IMR-90 (cell line): ENCODE measurements around the gene GLT1D1. TPM values are rescaled to one million over a fixed set of nuclear protein-coding genes. Genes with fewer than 3 reads are reported as not detected.

Experiments used
- ATAC-seq: fragments of 200-7000 bp; cut with Tn5 transposase; 2 replicates; pipeline ENCODE4 v1.9.1; 2020; ENCODE audit warnings: low read depth, mild to moderate bottlenecking, moderate library complexity
- BruUV-seq: library from RNA; stranded (reverse); fragments of 400-500 nt; replicated peaks from 2 replicates; lab custom pipeline; 2021; lab: Mats Ljungman, UMichigan
- CTCF ChIA-PET: fragments of 300-600 bp; formaldehyde crosslinking; extraction: SDS; loops from one replicate; lab custom pipeline; 2021; ENCODE audit warnings: antibody characterized with exemption; lab: Yijun Ruan, JAX
- POLR2A ChIA-PET: fragments of 300-600 bp; sonication (Branson Sonifier 250); formaldehyde crosslinking; loops from one replicate; lab custom pipeline; 2022; ENCODE audit warnings: antibody characterized with exemption; ENCODE audit not compliant: unreplicated experiment; lab: Charles Lee
- DNase-seq: peaks from one replicate; pipeline ENCODE4 v3.0.0; 2013
- H2AFZ ChIP-seq: replicated peaks from 2 replicates; pipeline ENCODE3; 2013; ENCODE audit warnings: low read length, mild to moderate bottlenecking; ENCODE audit not compliant: poor library complexity
- H2AK5ac ChIP-seq: 2 replicates; pipeline ENCODE4 v1.6.1; 2013; ENCODE audit warnings: low read depth, low read length, inconsistent platforms
- H2AK9ac ChIP-seq: replicated peaks from 2 replicates; pipeline ENCODE3; 2013; ENCODE audit warnings: mild to moderate bottlenecking, low read depth, low read length, moderate library complexity; ENCODE audit not compliant: poor library complexity
- H2BK120ac ChIP-seq: 2 replicates; pipeline ENCODE4 v1.6.1; 2013; ENCODE audit warnings: low read depth, low read length, inconsistent platforms
- H2BK15ac ChIP-seq: 3 replicates; pipeline ENCODE4 v1.6.1; 2013; ENCODE audit warnings: low read depth, low read length, inconsistent platforms
- H2BK20ac ChIP-seq: 2 replicates; pipeline ENCODE4 v1.6.1; 2013; ENCODE audit warnings: low read depth, mild to moderate bottlenecking, inconsistent platforms, low read length, moderate library complexity
- H2BK5ac ChIP-seq: 2 replicates; pipeline ENCODE4 v1.6.1; 2013; ENCODE audit warnings: mild to moderate bottlenecking, low read depth, low read length, inconsistent platforms; ENCODE audit not compliant: poor library complexity, severe bottlenecking
- H3K14ac ChIP-seq: replicated peaks from 2 replicates; pipeline ENCODE4 v1.6.1; 2013; ENCODE audit warnings: low read depth, low read length, inconsistent platforms
- H3K18ac ChIP-seq: 2 replicates; pipeline ENCODE4 v1.6.1; 2013; ENCODE audit warnings: low read depth, low read length, control low read depth
- H3K23ac ChIP-seq: 2 replicates; pipeline ENCODE4 v1.6.1; 2013; ENCODE audit warnings: low read depth, low read length, inconsistent platforms
- H3K27ac ChIP-seq: 2 replicates; pipeline ENCODE4 v1.5.1; 2013; ENCODE audit warnings: mild to moderate bottlenecking, control low read depth, low read length; ENCODE audit not compliant: insufficient read depth
- H3K27me3 ChIP-seq: 2 replicates; pipeline ENCODE4 v1.6.1; 2013; ENCODE audit warnings: low read length; ENCODE audit not compliant: control insufficient read depth, insufficient read depth
- H3K36me3 ChIP-seq: 2 replicates; pipeline ENCODE4 v1.6.1; 2013; ENCODE audit warnings: low read length, mixed read lengths; ENCODE audit not compliant: control insufficient read depth, insufficient read depth
- H3K4ac ChIP-seq: 2 replicates; pipeline ENCODE4 v1.6.1; 2013; ENCODE audit warnings: low read depth, low read length, inconsistent platforms
- H3K4me1 ChIP-seq: 2 replicates; pipeline ENCODE4 v1.6.1; 2013; ENCODE audit warnings: low read length, mixed read lengths; ENCODE audit not compliant: control insufficient read depth, insufficient read depth
- H3K4me2 ChIP-seq: 2 replicates; pipeline ENCODE4 v1.6.1; 2013; ENCODE audit warnings: low read depth, mild to moderate bottlenecking, control low read depth, low read length, moderate library complexity
- H3K4me3 ChIP-seq: 2 replicates; pipeline ENCODE4 v1.5.1; 2013; ENCODE audit warnings: low read depth, mild to moderate bottlenecking, control low read depth, low read length, moderate library complexity; ENCODE audit not compliant: insufficient read depth
- H3K56ac ChIP-seq: 2 replicates; pipeline ENCODE4 v1.6.1; 2013; ENCODE audit warnings: low read length, inconsistent platforms; ENCODE audit not compliant: insufficient read depth; ENCODE audit errors: extremely low read depth
- H3K79me1 ChIP-seq, 2 experiments: 2 replicates each; pipeline ENCODE4 v1.6.1; 2013; ENCODE audit warnings: low read length in 2 of 2, inconsistent platforms in 1 of 2, low read depth in 1 of 2
- H3K9ac ChIP-seq: 2 replicates; pipeline ENCODE4 v1.6.1; 2013; ENCODE audit warnings: low read depth, low read length, control low read depth
- H3K9me1 ChIP-seq: 2 replicates; pipeline ENCODE4 v1.6.1; 2013; ENCODE audit warnings: low read length, inconsistent platforms; ENCODE audit not compliant: insufficient read depth
- H3K9me3 ChIP-seq: 2 replicates; pipeline ENCODE4 v1.6.1; 2013; ENCODE audit warnings: low read length; ENCODE audit not compliant: control insufficient read depth, insufficient read depth
- H4K20me1 ChIP-seq: 2 replicates; pipeline ENCODE4 v1.6.1; 2013; ENCODE audit warnings: low read length, inconsistent platforms; ENCODE audit not compliant: insufficient read depth
- H4K5ac ChIP-seq: 2 replicates; pipeline ENCODE4 v1.6.1; 2013; ENCODE audit warnings: mild to moderate bottlenecking, low read depth, low read length, control low read depth
- H4K8ac ChIP-seq, 2 experiments: 2 replicates each; pipeline ENCODE4 v1.6.1; 2013; ENCODE audit warnings: low read depth in 2 of 2, low read length in 2 of 2, control low read depth in 1 of 2, inconsistent platforms in 1 of 2
- H4K91ac ChIP-seq: 2 replicates; pipeline ENCODE4 v1.6.1; 2013; ENCODE audit warnings: low read depth, low read length, inconsistent platforms; ENCODE audit not compliant: insufficient read depth
- MAFK ChIP-seq: IDR thresholded peaks from 2 replicates; pipeline ENCODE4 v1.6.1; 2012; ENCODE audit warnings: low read depth, low read length, improper control_type of control experiment
- MAZ ChIP-seq: IDR thresholded peaks from 2 replicates; pipeline ENCODE4 v1.6.1; 2012; ENCODE audit warnings: low read depth, mild to moderate bottlenecking, low read length, improper control_type of control experiment, moderate library complexity, borderline replicate concordance
- NFE2L2 ChIP-seq: fragments of 150-350 bp; IDR thresholded peaks from 2 replicates; pipeline ENCODE4 v1.6.1; 2016; ENCODE audit warnings: low read depth, mild to moderate bottlenecking, low read length
- RCOR1 ChIP-seq: IDR thresholded peaks from 2 replicates; pipeline ENCODE4 v1.6.1; 2012; ENCODE audit warnings: mild to moderate bottlenecking, low read length, improper control_type of control experiment; ENCODE audit not compliant: insufficient replicate concordance
- WGBS, 2 experiments: methylation state at CpG; one replicate each; pipeline versions ENCODE4 v1.1.5 to v1.1.7; 2013; ENCODE audit warnings: missing lambda C conversion rate in 2 of 2; ENCODE audit not compliant: insufficient read length in 1 of 2; ENCODE audit errors: extremely low coverage in 2 of 2; 5-methylcytosine and 5-hydroxymethylcytosine counted together
- dilution Hi-C: fragments of 300-500 bp; cut with HindIII; formaldehyde crosslinking; loops from one replicate; pipeline ENCODE4 v1.14.3; 2018; ENCODE audit warnings: low sequenced_read_pairs; ENCODE audit not compliant: unreplicated experiment
- in situ Hi-C: fragments of 300-500 bp; cut with MboI; formaldehyde crosslinking; loops from 3 replicates; pipeline ENCODE4 v1.14.3; 2019; ENCODE audit warnings: low sequenced_read_pairs, inconsistent platforms, mixed read lengths
- intact Hi-C: fragments of 100-400 bp; cut with micrococcal nuclease; formaldehyde crosslinking; loops from 2 replicates; pipeline ENCODE4 v1.10.0; 2022
- polyA plus RNA-seq, 3 experiments: library from polyadenylated mRNA; depleted of rRNA; stranded (reverse); fragments of >200 nt; gene quantifications; 2 replicates each; pipeline ENCODE4 v1.2.3, GENCODE V29; 2012; ENCODE audit warnings: low replicate concordance in 1 of 3
- total RNA-seq: library from RNA; depleted of rRNA; stranded (reverse); fragments of >200 nt; gene quantifications from 2 replicates; pipeline ENCODE4 v1.2.3, GENCODE V29; 2012
- TF ChIP-seq, protein P1 (sequence below): conservative IDR thresholded peaks from 2 replicates; pipeline ENCODE4 v1.5.1; 2012; ENCODE audit warnings: mild to moderate bottlenecking, low read depth, low read length, improper control_type of control experiment
- TF ChIP-seq, protein P2 (sequence below): fragments of 150-350 bp; IDR thresholded peaks from 2 replicates; pipeline ENCODE4 v1.6.1; 2016; ENCODE audit warnings: low read depth, mild to moderate bottlenecking, low read length, moderate library complexity, borderline replicate concordance

The GLT1D1 gene
- total and polyA plus RNA-seq, 2 of the 4 experiments (the other 2 are of a cell fraction), result not detected

DNA sequence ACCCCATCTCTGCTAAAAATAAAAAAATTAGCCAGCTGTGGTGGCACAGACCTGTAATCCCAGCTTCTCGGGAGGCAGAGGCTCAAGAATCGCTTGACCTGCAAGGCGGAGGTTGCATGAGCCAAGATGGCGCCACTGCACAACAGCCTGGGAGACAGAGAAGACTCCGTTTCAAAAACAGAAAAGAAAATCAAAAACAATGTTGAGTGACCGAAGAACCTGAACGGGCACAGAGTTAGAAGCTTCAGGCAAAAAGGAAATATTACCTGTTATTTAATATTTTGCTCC lies 3.5 kb downstream of the GLT1D1 start:
- Histone ChIP-seq H3K27ac (no peak overlapping the region), H2AK5ac (no peak overlapping the region), H3K4me3 (no peak overlapping the region), H2BK120ac (no peak overlapping the region), H3K36me3 (no peaks in the 10 kb centered on the region), H3K9me3 (peaks cover 16% of the 10 kb centered on the region), H3K79me1 (no peaks in the 10 kb centered on the region), H2BK15ac (no peak overlapping the region), H2BK5ac (no peak overlapping the region), H3K9me1 (no peaks in the 10 kb centered on the region), H2AFZ (no peak overlapping the region), H3K56ac (no peak overlapping the region), H4K5ac (no peak overlapping the region), H3K4me2 (no peak overlapping the region), H3K23ac (no peak overlapping the region), H4K8ac (no peak overlapping the region), H3K4ac (no peak overlapping the region), H3K27me3 (no peaks in the 10 kb centered on the region), H3K14ac (no peak overlapping the region), H3K4me1 (no peaks in the 10 kb centered on the region), H3K18ac (no peak overlapping the region), H3K9ac (no peak overlapping the region), H2AK9ac (no peak overlapping the region), H2BK20ac (no peak overlapping the region), H4K91ac (no peak overlapping the region), H4K20me1 (no peaks in the 10 kb centered on the region)
- ChIA-PET POLR2A (no interaction called here), CTCF (no interaction called here)
- intact Hi-C loops (no loop called here), in situ Hi-C loops (no loop called here), dilution Hi-C loops (no loop called here)
- TF ChIP-seq, protein P1, sequence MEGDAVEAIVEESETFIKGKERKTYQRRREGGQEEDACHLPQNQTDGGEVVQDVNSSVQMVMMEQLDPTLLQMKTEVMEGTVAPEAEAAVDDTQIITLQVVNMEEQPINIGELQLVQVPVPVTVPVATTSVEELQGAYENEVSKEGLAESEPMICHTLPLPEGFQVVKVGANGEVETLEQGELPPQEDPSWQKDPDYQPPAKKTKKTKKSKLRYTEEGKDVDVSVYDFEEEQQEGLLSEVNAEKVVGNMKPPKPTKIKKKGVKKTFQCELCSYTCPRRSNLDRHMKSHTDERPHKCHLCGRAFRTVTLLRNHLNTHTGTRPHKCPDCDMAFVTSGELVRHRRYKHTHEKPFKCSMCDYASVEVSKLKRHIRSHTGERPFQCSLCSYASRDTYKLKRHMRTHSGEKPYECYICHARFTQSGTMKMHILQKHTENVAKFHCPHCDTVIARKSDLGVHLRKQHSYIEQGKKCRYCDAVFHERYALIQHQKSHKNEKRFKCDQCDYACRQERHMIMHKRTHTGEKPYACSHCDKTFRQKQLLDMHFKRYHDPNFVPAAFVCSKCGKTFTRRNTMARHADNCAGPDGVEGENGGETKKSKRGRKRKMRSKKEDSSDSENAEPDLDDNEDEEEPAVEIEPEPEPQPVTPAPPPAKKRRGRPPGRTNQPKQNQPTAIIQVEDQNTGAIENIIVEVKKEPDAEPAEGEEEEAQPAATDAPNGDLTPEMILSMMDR, result no peak
- TF ChIP-seq RCOR1 (no peak), NFE2L2 (no peak), MAFK (no peak), MAZ (no peak)
- TF ChIP-seq, protein P2, sequence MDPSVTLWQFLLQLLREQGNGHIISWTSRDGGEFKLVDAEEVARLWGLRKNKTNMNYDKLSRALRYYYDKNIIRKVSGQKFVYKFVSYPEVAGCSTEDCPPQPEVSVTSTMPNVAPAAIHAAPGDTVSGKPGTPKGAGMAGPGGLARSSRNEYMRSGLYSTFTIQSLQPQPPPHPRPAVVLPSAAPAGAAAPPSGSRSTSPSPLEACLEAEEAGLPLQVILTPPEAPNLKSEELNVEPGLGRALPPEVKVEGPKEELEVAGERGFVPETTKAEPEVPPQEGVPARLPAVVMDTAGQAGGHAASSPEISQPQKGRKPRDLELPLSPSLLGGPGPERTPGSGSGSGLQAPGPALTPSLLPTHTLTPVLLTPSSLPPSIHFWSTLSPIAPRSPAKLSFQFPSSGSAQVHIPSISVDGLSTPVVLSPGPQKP, result no peak
- 67% methylated on average over 2 of the region's 7 CpGs; no CpG with 5 or more reads in 1 of the 2 experiments for WGBS, 2 experiments
- DNase-seq (no peak), ATAC-seq (no peak)
- no TSS peak for BruUV-seq
